Colonic mucosa (tissue), 4 donors: ENCODE results near the gene DNASE1. TPM values are rescaled to one million over a fixed set of nuclear protein-coding genes. Genes with fewer than 3 reads are reported as not detected.

Source experiments
- DNase-seq: peaks from one replicate; pipeline ENCODE4 v3.0.0-alpha.2; 2020
- H3K27ac ChIP-seq: fragments of 200-600 bp; one replicate; pipeline ENCODE4 v1.8.0; 2021
- H3K27me3 ChIP-seq: fragments of 200-600 bp; one replicate; pipeline ENCODE4 v1.8.0; 2021
- H3K36me3 ChIP-seq: fragments of 200-600 bp; one replicate; pipeline ENCODE4 v1.8.0; 2021
- H3K4me1 ChIP-seq: fragments of 200-600 bp; one replicate; pipeline ENCODE4 v1.8.0; 2021; ENCODE audit warnings: mild to moderate bottlenecking
- H3K4me3 ChIP-seq: fragments of 200-600 bp; one replicate; pipeline ENCODE4 v1.8.0; 2021
- H3K9ac ChIP-seq, 2 donors: one replicate each; pipeline ENCODE4 v1.7.0; 2013; ENCODE audit warnings: control low read depth in 2 of 2, low read depth in 2 of 2, low read length in 2 of 2
- H3K9me3 ChIP-seq: fragments of 200-600 bp; one replicate; pipeline ENCODE4 v1.8.0; 2021
- CTCF ChIP-seq: fragments of 200-600 bp; IDR thresholded peaks from one replicate; pipeline ENCODE4 v1.8.0; 2022; ENCODE audit warnings: antibody characterized with exemption, mild to moderate bottlenecking
- intact Hi-C: fragments of 100-400 bp; cut with DNase I; formaldehyde crosslinking; loops from one replicate; pipeline ENCODE4 v1.14.1; 2022
- total RNA-seq, 2 donors: library from RNA; stranded (reverse); fragmentation: NEBNext Ultra II Directional in 1 of 2; extraction: Animal tissue kit (Norgen Biotek cat#: 25700) in 1 of 2; gene quantifications; one replicate each; pipeline ENCODE4 v1.2.1, GENCODE V29; 2021
- donor health status: healthy.
- donor health status: DM: no; HTN: no; CAD: no.
- donor health status: DM: no; HTN: no; CAD: no.

DNASE1 gene
- total RNA-seq, 2 donors from 2014 or later = 10.4 to 22.2 TPM

- no peak for DNase-seq
- no peak overlapping the region for H3K27ac ChIP-seq
Measured at GRCh38 chr16:3645108-3645503, 9.4 kb upstream of the DNASE1 start.

GRCh38 chr16:3645504-3646347 is 8.8 kb upstream of the DNASE1 start:
- intact Hi-C loops = no loop called here
- H3K4me1 ChIP-seq = no peaks in the 10 kb centered on the region
- no peaks in the 10 kb centered on the region for H3K36me3 ChIP-seq
- DNase-seq = no peak
- H3K27me3 ChIP-seq = no peaks in the 10 kb centered on the region
- no peak for TF ChIP-seq CTCF
- H3K27ac ChIP-seq = peak overlapping the region; percentile 73
- no peaks in the 10 kb centered on the region for H3K9me3 ChIP-seq
- H3K9ac ChIP-seq = peak overlapping the region in 1 of 2 donors; percentile 38
- no peak overlapping the region for H3K4me3 ChIP-seq

More at GRCh38 chr16:3645108-3645503, 9.4 kb upstream of the DNASE1 start:
- H3K4me1 ChIP-seq = no peaks in the 10 kb centered on the region
- intact Hi-C loops = no loop called here
- H3K9ac ChIP-seq = no peak overlapping the region
- no peak overlapping the region for H3K4me3 ChIP-seq
- no peaks in the 10 kb centered on the region for H3K36me3 ChIP-seq
- no peaks in the 10 kb centered on the region for H3K9me3 ChIP-seq
- no peak for TF ChIP-seq CTCF
- no peaks in the 10 kb centered on the region for H3K27me3 ChIP-seq

DNA sequence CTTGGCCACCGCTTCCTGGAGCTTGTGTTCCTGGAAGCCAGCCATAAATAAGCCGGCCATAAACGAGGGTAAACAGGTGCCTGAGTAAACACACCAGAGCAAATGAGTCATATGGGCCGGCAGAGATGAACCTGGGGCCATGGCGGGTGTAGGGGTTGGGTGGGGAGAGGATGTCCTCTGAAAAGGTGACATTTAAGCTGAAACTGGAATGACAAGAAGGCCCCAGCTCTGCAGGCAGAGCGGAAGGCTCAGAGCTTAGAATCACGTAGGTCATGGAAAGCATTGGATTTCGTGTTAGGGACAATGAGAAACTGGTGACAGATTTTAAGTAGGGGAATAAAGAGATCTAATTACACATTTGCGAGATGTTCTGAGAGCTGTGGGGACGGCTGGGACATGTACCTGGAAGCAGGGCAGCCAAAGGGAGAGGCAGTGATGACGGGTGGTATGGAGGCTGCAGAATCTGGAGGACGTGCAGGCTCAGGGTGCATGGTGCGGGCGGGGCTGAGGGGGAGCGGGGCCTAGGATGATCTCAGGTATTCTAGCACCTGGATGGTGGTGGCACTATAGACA is 8.1 kb upstream of the DNASE1 start:
- no peaks in the 10 kb centered on the region for H3K36me3 ChIP-seq
- no peaks in the 10 kb centered on the region for H3K9me3 ChIP-seq
- H3K9ac ChIP-seq = peak overlapping the region in 1 of 2 donors; percentile 0
- H3K4me3 ChIP-seq = no peak overlapping the region
- H3K27me3 ChIP-seq = no peaks in the 10 kb centered on the region
- TF ChIP-seq CTCF = no peak
- intact Hi-C loops = no loop called here
- DNase-seq = peak; percentile 93
- no peaks in the 10 kb centered on the region for H3K4me1 ChIP-seq
- H3K27ac ChIP-seq = peak overlapping the region; percentile 73

DNA sequence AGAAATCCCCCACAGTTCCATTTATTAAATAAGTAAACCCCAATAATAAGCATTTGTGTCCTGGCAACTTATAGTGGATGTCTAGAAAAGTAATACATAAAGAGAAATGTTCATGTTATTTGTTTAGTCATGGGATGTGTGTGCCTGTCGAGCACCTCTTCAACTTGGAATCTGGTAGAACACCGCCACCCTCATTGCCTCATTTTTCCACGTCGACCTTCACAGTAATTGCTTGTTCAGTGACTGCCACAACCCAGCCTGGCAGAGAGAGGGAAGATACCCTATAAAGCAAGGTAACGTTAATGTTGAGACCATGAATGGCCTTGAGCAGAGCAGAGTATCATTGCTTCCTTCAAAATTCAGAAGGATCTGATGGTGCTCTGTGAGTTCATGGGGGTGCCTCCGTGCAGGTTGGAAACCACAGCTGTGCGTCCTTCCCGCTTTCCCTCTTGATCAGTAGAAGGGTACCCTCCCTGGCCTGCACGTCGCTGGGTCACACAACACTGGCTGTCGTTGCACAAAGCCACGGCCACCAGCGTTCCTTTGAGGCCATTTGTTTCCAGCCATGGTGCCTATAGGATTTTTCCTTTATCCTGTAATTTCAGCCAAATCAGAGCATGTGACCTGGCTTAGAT is 3.7 kb upstream of the DNASE1 start:
- intact Hi-C loops = no loop called here
- DNase-seq = peak; percentile 17
- H3K9me3 ChIP-seq = no peaks in the 10 kb centered on the region
- H3K27ac ChIP-seq = no peak overlapping the region
- no peak overlapping the region for H3K9ac ChIP-seq
- no peaks in the 10 kb centered on the region for H3K27me3 ChIP-seq
- no peaks in the 10 kb centered on the region for H3K4me1 ChIP-seq
- no peak for TF ChIP-seq CTCF
- no peak overlapping the region for H3K4me3 ChIP-seq
- no peaks in the 10 kb centered on the region for H3K36me3 ChIP-seq

DNA sequence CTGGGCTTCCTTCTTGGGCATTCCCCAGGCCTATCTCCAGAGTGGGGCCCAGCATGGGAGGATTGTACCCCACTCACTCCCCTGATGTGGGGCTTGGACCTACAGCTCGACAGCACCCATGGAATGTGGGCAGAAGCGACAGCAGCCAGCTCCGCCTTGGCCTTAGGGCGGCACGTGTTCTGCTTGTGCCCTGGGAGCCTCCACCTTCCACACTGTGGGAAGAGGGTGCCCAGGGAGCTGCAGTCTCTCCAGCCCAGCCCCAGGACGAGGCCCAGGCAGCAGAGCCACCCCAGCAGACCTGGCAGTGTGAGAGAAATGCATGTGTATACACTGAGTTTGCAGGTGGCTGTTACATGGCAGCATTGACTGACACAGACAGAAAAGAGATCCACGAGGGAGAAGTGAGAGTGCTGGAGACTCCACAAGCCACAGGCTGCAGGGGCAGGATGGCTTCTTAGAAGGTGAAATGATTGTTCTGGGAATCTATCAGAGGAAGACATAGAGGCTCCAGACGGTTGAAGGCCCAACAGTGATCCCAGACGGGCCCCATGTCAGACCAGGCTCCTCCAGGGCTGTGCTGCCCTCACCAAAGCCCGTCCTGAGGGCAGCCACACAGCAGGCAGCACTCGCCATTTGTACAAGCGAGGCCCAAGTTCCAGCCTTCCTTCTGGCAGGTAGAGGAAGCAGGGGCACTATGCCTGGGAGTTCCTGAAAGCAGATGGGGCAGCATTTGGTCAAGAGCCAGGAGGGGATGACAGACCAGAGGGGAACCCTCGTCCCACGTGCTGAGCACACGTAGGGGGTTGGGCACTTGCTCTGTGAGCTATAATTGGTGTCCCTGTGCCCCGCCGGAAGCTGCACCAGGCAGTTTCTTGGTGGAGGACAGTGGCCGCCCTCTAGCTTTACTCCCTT is 2.8 kb upstream of the DNASE1 start:
- Histone ChIP-seq H3K27ac (no peak overlapping the region), H3K36me3 (no peaks in the 10 kb centered on the region), H3K4me3 (no peak overlapping the region), H3K4me1 (no peaks in the 10 kb centered on the region), H3K27me3 (no peaks in the 10 kb centered on the region), H3K9ac (no peak overlapping the region), H3K9me3 (no peaks in the 10 kb centered on the region)
- TF ChIP-seq CTCF = no peak
- intact Hi-C loops = no loop called here
- DNase-seq = no peak
